ENCODE data around the gene MBP. TPM values are rescaled to one million over a fixed set of nuclear protein-coding genes. Genes with fewer than 3 reads are reported as not detected.

The MBP gene
- total and polyA plus RNA-seq, 4 experiments from 2014 or later, result 92.2 to 187 (median 149) TPM

DNA sequence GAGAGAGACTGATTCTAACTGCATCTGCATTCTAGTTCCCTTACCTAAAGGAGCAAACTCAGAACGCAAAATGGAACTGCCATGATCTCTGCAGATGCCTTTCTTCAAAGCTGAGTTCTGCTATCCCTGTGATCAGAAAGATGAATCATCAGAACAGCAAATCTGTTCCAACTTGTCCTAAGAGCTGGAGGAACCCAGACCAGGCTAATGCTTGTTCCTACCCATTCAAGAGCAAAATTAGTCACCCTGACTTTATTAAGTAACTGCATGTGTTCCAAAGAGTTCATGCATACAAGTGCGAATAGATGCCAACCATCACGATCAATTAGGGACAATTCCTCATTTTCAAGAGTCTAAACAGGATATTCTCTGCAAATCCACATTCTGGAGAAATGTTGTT lies 46.5 kb downstream of the MBP start:
- peak overlapping the region in 6 of 7 donors; percentile 9 to 81 (median 62) for H3K27ac Mint-ChIP-seq
- no peaks in the 10 kb centered on the region for H3K27me3 Mint-ChIP-seq
- Histone ChIP-seq H3K36me3 (ENCODE audit: insufficient read depth, low read length) (peaks cover 15% of the 10 kb centered on the region), H3K4me1 (ENCODE audit: insufficient read depth, low read length) (peaks cover 79% of the 10 kb centered on the region), H3K4me3 (ENCODE audit: low read length in 2 of 2) (no peak overlapping the region), H3K27me3 (ENCODE audit: insufficient read depth, low read length) (no peaks in the 10 kb centered on the region), H3K27ac (ENCODE audit: low read depth, low read length) (no peak overlapping the region), H3K9me3 (ENCODE audit: control insufficient read depth in 1 of 2, low read length in 2 of 2) (no peaks in the 10 kb centered on the region)
- peaks cover 56 to 87% (median 70%) of the 10 kb centered on the region in 4 donors for H3K4me1 Mint-ChIP-seq
- ChIA-PET POLR2A (ENCODE audit: partially characterized antibody) (interaction anchor here (0.9 to 2.6 kb wide), 5 partner anchors 14 to 23 kb away, joined by 3 to 9 read pairs (median 3); no protein-coding TSS in a partner anchor), CTCF (ENCODE audit: partially characterized antibody) (interaction anchor here (1.8 kb wide), 1 partner anchor 16 kb away, joined by 5 read pairs; no protein-coding TSS in a partner anchor)
- peaks cover 27 to 53% of the 10 kb centered on the region in 2 donors for H3K36me3 Mint-ChIP-seq
- intact Hi-C loops (cut with micrococcal nuclease), result no loop called here
- no peak for DNase-seq
- peak overlapping the region in 1 of 8 donors; percentile 32 for H3K4me3 Mint-ChIP-seq
- H3K9me3 Mint-ChIP-seq, result no peaks in the 10 kb centered on the region

DNA sequence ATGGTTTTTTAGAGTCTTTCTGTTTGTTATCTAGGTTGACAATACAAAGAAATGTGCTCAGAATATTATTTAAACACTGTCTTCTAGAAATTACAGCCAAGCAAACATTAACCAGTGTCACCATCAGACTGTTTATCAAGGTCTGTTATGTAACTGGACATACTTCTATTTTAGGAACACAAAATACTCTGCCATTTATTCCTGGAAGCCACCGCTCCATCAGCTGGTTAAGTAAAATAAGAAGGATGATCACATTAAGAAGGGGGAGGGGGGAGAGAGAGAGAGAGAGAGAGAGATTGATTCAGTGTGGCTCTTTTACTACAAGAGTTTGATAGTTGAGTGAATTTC lies 47.9 kb downstream of the MBP start:
- Histone ChIP-seq H3K27ac (ENCODE audit: low read depth, low read length) (no peak overlapping the region), H3K4me3 (ENCODE audit: low read length in 2 of 2) (no peak overlapping the region), H3K36me3 (ENCODE audit: insufficient read depth, low read length) (peaks cover 7% of the 10 kb centered on the region), H3K4me1 (ENCODE audit: insufficient read depth, low read length) (peaks cover 77% of the 10 kb centered on the region), H3K9me3 (ENCODE audit: control insufficient read depth in 1 of 2, low read length in 2 of 2) (no peaks in the 10 kb centered on the region), H3K27me3 (ENCODE audit: insufficient read depth, low read length) (no peaks in the 10 kb centered on the region)
- ChIA-PET CTCF (ENCODE audit: partially characterized antibody) (interaction anchor here (1.1 to 1.3 kb wide), 2 partner anchors 12 to 15 kb away, joined by 4 read pairs; no protein-coding TSS in a partner anchor), POLR2A (ENCODE audit: partially characterized antibody) (interaction anchor here (1.0 to 2.6 kb wide), 6 partner anchors 11 to 47 kb away, joined by 3 to 11 read pairs (median 8); partner anchors contain the start of gene MBP)
- H3K27ac Mint-ChIP-seq, result peak overlapping the region in 5 of 7 donors; percentile 21 to 90 (median 65)
- DNase-seq, result no peak
- H3K9me3 Mint-ChIP-seq, result no peaks in the 10 kb centered on the region
- peaks cover 21 to 49% of the 10 kb centered on the region in 2 donors for H3K36me3 Mint-ChIP-seq
- H3K27me3 Mint-ChIP-seq, result no peaks in the 10 kb centered on the region
- H3K4me1 Mint-ChIP-seq, result peaks cover 55 to 87% (median 70%) of the 10 kb centered on the region in 4 donors
- intact Hi-C loops (cut with micrococcal nuclease), result no loop called here
- peak overlapping the region in 3 of 8 donors; percentile 17 to 35 (median 18) for H3K4me3 Mint-ChIP-seq

DNA sequence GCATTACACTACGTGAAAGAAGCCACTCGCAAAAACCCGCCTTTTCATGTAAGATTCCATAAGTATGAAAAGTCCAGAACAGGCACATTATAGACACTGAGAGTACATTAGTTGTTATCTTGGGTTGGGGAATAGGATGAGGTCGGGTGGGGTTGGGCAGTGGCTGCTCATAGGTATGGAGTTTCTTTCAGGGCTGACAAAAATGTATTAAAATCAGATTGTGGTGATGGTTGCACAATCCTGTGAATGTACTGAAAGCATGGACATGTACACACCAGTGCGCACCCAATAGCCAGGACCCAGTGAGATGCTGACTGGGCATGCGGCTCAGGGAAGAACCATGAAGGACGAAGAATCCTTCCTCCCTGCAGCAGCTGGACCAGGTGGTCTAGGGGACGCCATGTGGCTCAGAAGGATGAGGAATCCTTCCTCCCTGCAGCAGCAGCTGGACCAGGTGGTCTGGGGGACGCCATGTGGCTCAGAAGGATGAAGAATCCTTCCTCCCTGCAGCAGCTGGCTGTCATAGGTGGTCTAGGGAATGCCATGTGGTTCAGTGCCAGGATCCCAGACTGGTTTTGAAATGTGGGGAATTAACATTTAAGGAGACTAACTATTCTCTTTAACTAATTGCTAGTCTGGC lies 50.1 kb downstream of the MBP start:
- intact Hi-C loops (cut with micrococcal nuclease), result no loop called here
- POLR2A ChIA-PET (ENCODE audit: partially characterized antibody), result interaction anchor here (1.0 kb wide), 1 partner anchor 14 kb away, joined by 3 read pairs; no protein-coding TSS in a partner anchor
- CTCF ChIA-PET (ENCODE audit: partially characterized antibody), result interaction anchor here (0.7 to 2.0 kb wide), 2 partner anchors 9 to 14 kb away, joined by 3 to 7 read pairs; no protein-coding TSS in a partner anchor
- Mint-ChIP-seq H3K36me3 (peaks cover 26 to 45% of the 10 kb centered on the region in 2 donors), H3K27ac (peak overlapping the region in 6 of 7 donors; percentile 5 to 85 (median 46)), H3K9me3 (no peaks in the 10 kb centered on the region), H3K4me1 (peaks cover 60 to 98% (median 77%) of the 10 kb centered on the region in 4 donors), H3K4me3 (peak overlapping the region in 1 of 8 donors; percentile 11), H3K27me3 (no peaks in the 10 kb centered on the region)
- peaks cover 13% of the 10 kb centered on the region for H3K36me3 ChIP-seq (ENCODE audit: insufficient read depth, low read length)
- H3K4me1 ChIP-seq (ENCODE audit: insufficient read depth, low read length), result peaks cover 77% of the 10 kb centered on the region
- H3K27ac ChIP-seq (ENCODE audit: low read depth, low read length), result no peak overlapping the region
- no peaks in the 10 kb centered on the region for H3K9me3 ChIP-seq (ENCODE audit: control insufficient read depth in 1 of 2, low read length in 2 of 2)
- DNase-seq, result no peak
- no peaks in the 10 kb centered on the region for H3K27me3 ChIP-seq (ENCODE audit: insufficient read depth, low read length)
- no peak overlapping the region for H3K4me3 ChIP-seq (ENCODE audit: low read length in 2 of 2)

DNA sequence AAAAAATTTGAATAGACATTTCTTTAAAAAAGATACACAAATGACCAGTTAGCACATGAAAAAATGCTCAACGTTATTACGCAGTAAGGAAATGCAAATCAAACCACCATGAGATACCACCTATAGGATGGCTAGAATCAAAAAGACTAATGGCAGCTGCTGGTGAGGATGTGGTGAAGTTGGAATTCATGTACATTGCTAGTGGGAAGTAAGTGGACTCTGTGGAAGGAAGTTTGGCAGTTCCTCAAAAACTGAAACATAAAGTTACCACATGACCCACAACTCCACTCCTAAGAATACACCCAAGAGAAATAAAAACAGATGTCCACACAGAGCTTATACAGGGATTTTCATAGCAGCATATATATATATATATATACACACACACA lies 51.2 kb downstream of the MBP start:
- Histone ChIP-seq H3K27me3 (ENCODE audit: insufficient read depth, low read length) (no peaks in the 10 kb centered on the region), H3K4me3 (ENCODE audit: low read length in 2 of 2) (no peak overlapping the region), H3K27ac (ENCODE audit: low read depth, low read length) (no peak overlapping the region), H3K36me3 (ENCODE audit: insufficient read depth, low read length) (peaks cover 13% of the 10 kb centered on the region), H3K4me1 (ENCODE audit: insufficient read depth, low read length) (peaks cover 77% of the 10 kb centered on the region), H3K9me3 (ENCODE audit: control insufficient read depth in 1 of 2, low read length in 2 of 2) (no peaks in the 10 kb centered on the region)
- Mint-ChIP-seq H3K27me3 (no peaks in the 10 kb centered on the region), H3K4me3 (peak overlapping the region in 5 of 8 donors; percentile 49 to 83 (median 67)), H3K4me1 (peaks cover 60 to 99% (median 80%) of the 10 kb centered on the region in 4 donors), H3K36me3 (peaks cover 28 to 45% of the 10 kb centered on the region in 2 donors), H3K9me3 (no peaks in the 10 kb centered on the region), H3K27ac (peak overlapping the region; percentile 43 to 85 (median 73))
- ChIA-PET CTCF (ENCODE audit: partially characterized antibody) (interaction anchor here (2.0 kb wide), 1 partner anchor 15 kb away, joined by 7 read pairs; no protein-coding TSS in a partner anchor), POLR2A (ENCODE audit: partially characterized antibody) (no interaction called here)
- DNase-seq, result no peak
- intact Hi-C loops (cut with micrococcal nuclease), result loop anchor here (2.0 kb wide), 1 partner anchor 17 kb away; no protein-coding TSS in a partner anchor

DNA sequence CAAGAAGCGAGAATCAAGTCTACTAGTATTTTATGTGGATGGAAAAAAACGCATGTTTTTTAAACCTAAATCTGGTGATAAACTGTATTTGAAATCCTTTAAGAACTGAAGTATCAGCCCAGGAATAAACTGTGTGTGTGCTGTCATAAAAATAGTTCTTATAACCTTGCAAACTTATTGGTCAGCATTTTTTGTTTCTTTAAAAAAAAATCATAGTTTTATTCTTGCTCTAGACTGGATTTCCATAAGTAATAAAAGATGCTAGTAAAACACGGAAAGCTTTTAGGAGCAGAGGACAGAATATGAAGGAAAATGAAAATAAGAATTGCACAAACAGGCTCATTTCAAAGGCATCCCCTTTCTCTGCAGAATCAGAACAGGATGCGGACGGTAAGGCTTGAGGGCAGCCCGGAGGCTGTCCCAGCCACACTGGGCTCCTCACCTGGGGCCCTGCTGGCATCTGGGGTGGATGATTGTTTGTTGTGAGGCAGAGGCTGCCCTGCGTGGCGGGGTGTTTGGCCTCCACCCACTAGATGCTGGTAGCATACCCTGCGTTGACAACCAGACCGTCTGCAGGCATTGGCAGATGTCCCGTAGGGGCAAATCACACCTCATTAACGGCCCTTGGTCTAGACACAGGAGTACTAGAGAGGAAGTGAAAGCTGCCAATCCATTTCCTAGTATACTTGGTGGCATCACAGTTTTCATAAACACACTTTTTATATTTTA lies 52.5 kb downstream of the MBP start:
- intact Hi-C loops (cut with micrococcal nuclease), result loop anchor here (1.0 to 2.0 kb wide), 2 partner anchors 8 to 15 kb away; no protein-coding TSS in a partner anchor
- CTCF ChIA-PET (ENCODE audit: partially characterized antibody), result interaction anchor here (0.9 to 2.3 kb wide), 2 partner anchors 25 to 80 kb away, joined by 3 to 7 read pairs; no protein-coding TSS in a partner anchor
- DNase-seq, result peak in 2 of 5 donors; percentile 30 to 55
- H3K27me3 ChIP-seq (ENCODE audit: insufficient read depth, low read length), result no peaks in the 10 kb centered on the region
- H3K4me3 ChIP-seq (ENCODE audit: low read length in 2 of 2), result no peak overlapping the region
- Mint-ChIP-seq H3K9me3 (no peaks in the 10 kb centered on the region), H3K27ac (peak overlapping the region; percentile 61 to 92 (median 85)), H3K27me3 (no peaks in the 10 kb centered on the region), H3K4me1 (peaks cover 55 to 99% (median 79%) of the 10 kb centered on the region in 4 donors), H3K4me3 (peak overlapping the region in 6 of 8 donors; percentile 41 to 69 (median 61)), H3K36me3 (peaks cover 21 to 42% of the 10 kb centered on the region in 2 donors)
- no peaks in the 10 kb centered on the region for H3K9me3 ChIP-seq (ENCODE audit: control insufficient read depth in 1 of 2, low read length in 2 of 2)
- peaks cover 13% of the 10 kb centered on the region for H3K36me3 ChIP-seq (ENCODE audit: insufficient read depth, low read length)
- POLR2A ChIA-PET (ENCODE audit: partially characterized antibody), result interaction anchor here (0.6 to 0.8 kb wide), 3 partner anchors 8 to 19 kb away, joined by 3 read pairs; no protein-coding TSS in a partner anchor
- peaks cover 80% of the 10 kb centered on the region for H3K4me1 ChIP-seq (ENCODE audit: insufficient read depth, low read length)
- H3K27ac ChIP-seq (ENCODE audit: low read depth, low read length), result peak overlapping the region; percentile 38

DNA sequence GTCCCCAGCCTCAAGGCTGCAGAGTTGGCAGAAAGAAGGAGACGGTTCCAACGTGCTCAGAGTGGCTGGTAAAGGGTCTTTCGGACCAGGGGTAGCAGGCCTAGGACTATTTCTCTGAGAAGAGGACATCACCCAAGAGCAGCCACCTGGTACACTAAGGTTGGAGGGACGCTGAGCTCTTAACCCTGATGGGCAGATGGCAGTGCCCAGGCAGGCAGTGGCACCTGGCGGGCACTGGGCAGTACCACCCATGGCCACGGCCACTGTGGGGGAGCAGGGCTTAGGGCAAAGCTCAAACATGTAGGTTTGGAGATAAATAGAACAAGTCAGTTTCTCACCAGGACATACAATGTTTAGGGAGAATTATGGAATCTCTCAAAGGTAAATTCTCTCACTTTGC lies 53.5 kb downstream of the MBP start:
- Mint-ChIP-seq H3K4me3 (no peak overlapping the region), H3K9me3 (no peaks in the 10 kb centered on the region), H3K4me1 (peaks cover 56 to 99% (median 79%) of the 10 kb centered on the region in 4 donors), H3K36me3 (peaks cover 21 to 39% of the 10 kb centered on the region in 2 donors), H3K27me3 (no peaks in the 10 kb centered on the region), H3K27ac (peak overlapping the region in 6 of 7 donors; percentile 41 to 97 (median 71))
- DNase-seq, result no peak
- no peaks in the 10 kb centered on the region for H3K27me3 ChIP-seq (ENCODE audit: insufficient read depth, low read length)
- ChIA-PET POLR2A (ENCODE audit: partially characterized antibody) (interaction anchor here (1.0 to 1.5 kb wide), 3 partner anchors 17 to 25 kb away, joined by 3 to 4 read pairs (median 3); no protein-coding TSS in a partner anchor), CTCF (ENCODE audit: partially characterized antibody) (interaction anchor here (1.7 to 2.3 kb wide), 2 partner anchors 11 to 24 kb away, joined by 6 to 7 read pairs; no protein-coding TSS in a partner anchor)
- intact Hi-C loops (cut with micrococcal nuclease), result no loop called here
- peaks cover 13% of the 10 kb centered on the region for H3K36me3 ChIP-seq (ENCODE audit: insufficient read depth, low read length)
- peaks cover 80% of the 10 kb centered on the region for H3K4me1 ChIP-seq (ENCODE audit: insufficient read depth, low read length)
- H3K9me3 ChIP-seq (ENCODE audit: control insufficient read depth in 1 of 2, low read length in 2 of 2), result no peaks in the 10 kb centered on the region
- H3K27ac ChIP-seq (ENCODE audit: low read depth, low read length), result no peak overlapping the region
- no peak overlapping the region for H3K4me3 ChIP-seq (ENCODE audit: low read length in 2 of 2)
